Keratinocyte (primary cell): ENCODE measurements around the gene SLC25A36. TPM values are rescaled to one million over a fixed set of nuclear protein-coding genes. Genes with fewer than 3 reads are reported as not detected.
"Not testable (repeated sequence)": the region's sequence is repeated elsewhere in the genome, so short reads cannot be mapped to it uniquely, and the experiment has no call there.

Experiments
- DNase-seq: peaks from one replicate; pipeline ENCODE4 v3.0.0-alpha.2; 2011; ENCODE audit warnings: low read depth, missing footprints, low spot score
- FAIRE-seq: peaks from 2 replicates; lab custom pipeline; 2011; peaks lifted over from hg19 to GRCh38; lab: Jason Lieb, UNC
- H2AFZ ChIP-seq: 2 replicates; pipeline ENCODE4 v1.6.0; 2012; ENCODE audit warnings: low read length, control low read depth, inconsistent platforms; ENCODE audit not compliant: control insufficient read depth
- H3K27ac ChIP-seq: 2 replicates; pipeline ENCODE4 v1.5.1; 2011; ENCODE audit warnings: low read length; ENCODE audit not compliant: control insufficient read depth, insufficient read depth
- H3K27me3 ChIP-seq: 3 replicates; pipeline ENCODE4 v1.6.0; 2011; ENCODE audit warnings: low read length; ENCODE audit not compliant: control insufficient read depth, insufficient read depth; ENCODE audit errors: extremely low read depth
- H3K36me3 ChIP-seq, 2 experiments: 2 replicates in 1 of 2; 3 replicates in 1 of 2; pipeline ENCODE4 v1.5.1; 2011; ENCODE audit warnings: low read length in 2 of 2, mild to moderate bottlenecking in 1 of 2; ENCODE audit not compliant: control insufficient read depth in 2 of 2, insufficient read depth in 2 of 2; ENCODE audit errors: extremely low read depth in 1 of 2
- H3K4me1 ChIP-seq: 3 replicates; pipeline ENCODE4 v1.5.1; 2011; ENCODE audit warnings: low read length; ENCODE audit not compliant: control insufficient read depth, insufficient read depth; ENCODE audit errors: extremely low read depth
- H3K4me2 ChIP-seq: 3 replicates; pipeline ENCODE4 v1.6.0; 2011; ENCODE audit warnings: low read depth, low read length; ENCODE audit not compliant: control insufficient read depth, insufficient read depth; ENCODE audit errors: extremely low read depth
- H3K4me3 ChIP-seq, 3 experiments: fragments of 200-600 bp in 1 of 3; sonication (generic) in 1 of 3; 2 replicates in 2 of 3; 3 replicates in 1 of 3; pipeline ENCODE4 v1.5.1; 2011 to 2016; ENCODE audit warnings: low read length in 3 of 3, mild to moderate bottlenecking in 3 of 3, control low read depth in 2 of 3, inconsistent platforms in 1 of 3, low read depth in 1 of 3, mixed read lengths in 1 of 3, mixed run types in 1 of 3, moderate library complexity in 1 of 3; ENCODE audit not compliant: control insufficient read depth in 2 of 3, insufficient read depth in 2 of 3; ENCODE audit errors: extremely low read depth in 1 of 3
- H3K79me2 ChIP-seq: 2 replicates; pipeline ENCODE4 v1.6.0; 2012; ENCODE audit warnings: low read length; ENCODE audit not compliant: control insufficient read depth, insufficient read depth
- H3K9ac ChIP-seq: 3 replicates; pipeline ENCODE4 v1.6.0; 2011; ENCODE audit warnings: low read length; ENCODE audit not compliant: control insufficient read depth, insufficient read depth; ENCODE audit errors: extremely low read depth
- H3K9me1 ChIP-seq: 3 replicates; pipeline ENCODE4 v1.6.0; 2011; ENCODE audit warnings: low read length; ENCODE audit not compliant: control insufficient read depth, insufficient read depth; ENCODE audit errors: extremely low read depth
- H3K9me3 ChIP-seq: 2 replicates; pipeline ENCODE4 v1.5.1; 2012; ENCODE audit warnings: low read depth, low read length; ENCODE audit not compliant: control insufficient read depth
- H4K20me1 ChIP-seq: 3 replicates; pipeline ENCODE4 v1.6.0; 2011; ENCODE audit warnings: low read length; ENCODE audit not compliant: control insufficient read depth, insufficient read depth; ENCODE audit errors: extremely low read depth
- CTCF ChIP-seq, 3 experiments: IDR thresholded peaks in 1 of 3; conservative IDR thresholded peaks in 1 of 3; optimal IDR thresholded peaks in 1 of 3; 2 replicates in 2 of 3; 3 replicates in 1 of 3; pipeline versions ENCODE3 to v1.5.1; 2011; ENCODE audit warnings: low read length in 3 of 3, mild to moderate bottlenecking in 3 of 3, moderate library complexity in 2 of 3, control low read depth in 1 of 3, inconsistent platforms in 1 of 3; ENCODE audit not compliant: insufficient read depth in 2 of 3; ENCODE audit errors: extremely low read depth in 1 of 3
- EZH2 ChIP-seq: IDR thresholded peaks from one replicate; pipeline ENCODE4 v1.6.1; 2012; ENCODE audit warnings: inconsistent platforms, mild to moderate bottlenecking, low read length, moderate library complexity
- dilution Hi-C: fragments of 300-500 bp; cut with MboI; formaldehyde crosslinking; loops from one replicate; pipeline ENCODE4 v1.7.0; 2020; ENCODE audit warnings: low sequenced_read_pairs; ENCODE audit not compliant: extremely low pct_ligation_motif_present
- polyA plus RNA-seq, 5 experiments: library from polyadenylated mRNA; depleted of rRNA in 3 of 5; stranded (reverse) in 3 of 5; stranded (forward) in 1 of 5; unstranded in 1 of 5; fragments of >200 nt; gene quantifications; 1 replicate in 1 of 5; 2 replicates in 3 of 5; 3 replicates in 1 of 5; pipeline versions ENCODE4 v1.2.1 to v1.2.3, GENCODE V29; 2011 to 2012; ENCODE audit warnings: missing spikeins in 2 of 5, low read depth in 1 of 5, low replicate concordance in 1 of 5

SLC25A36 gene
- polyA plus RNA-seq, 1 donor (not counting 4 experiments of a cell fraction or from before 2014, with no cell fraction given), result 69.2 TPM

- Histone ChIP-seq H3K4me3 (no peak overlapping the region), H3K9ac (no peak overlapping the region), H3K9me1 (no peaks in the 10 kb centered on the region), H3K36me3 (no peaks in the 10 kb centered on the region), H2AFZ (no peak overlapping the region), H4K20me1 (no peaks in the 10 kb centered on the region), H3K27me3 (no peaks in the 10 kb centered on the region), H3K9me3 (no peaks in the 10 kb centered on the region), H3K27ac (no peak overlapping the region), H3K4me1 (peaks cover 4% of the 10 kb centered on the region), H3K79me2 (no peaks in the 10 kb centered on the region), H3K4me2 (no peak overlapping the region)
- DNase-seq, result no peak
- no peak for TF ChIP-seq CTCF (optimal IDR thresholded peaks at IDR 0.05 in 1 of 3, IDR thresholded peaks at IDR 0.05 in 1 of 3, conservative IDR thresholded peaks at IDR 0.05 in 1 of 3; ENCODE audit: extremely low read depth in 1 of 3, insufficient read depth in 2 of 3, low read length in 3 of 3)
- no peak for TF ChIP-seq EZH2
- dilution Hi-C loops, result no loop called here
- no peak for FAIRE-seq
These were observed 8.5 kb upstream of the SLC25A36 start for GRCh38 chr3:140933109-140933508.

- H3K27me3 ChIP-seq, result no peaks in the 10 kb centered on the region
- H2AFZ ChIP-seq, result no peak overlapping the region
- dilution Hi-C loops, result no loop called here
These were observed 8.1 kb upstream of the SLC25A36 start for GRCh38 chr3:140933552-140933951.

GRCh38 chr3:140939305-140939704 lies 2.3 kb upstream of the SLC25A36 start:
- H4K20me1 ChIP-seq, H3K27ac ChIP-seq, H3K9ac ChIP-seq, H3K4me2 ChIP-seq, DNase-seq, H3K4me1 ChIP-seq, H3K27me3 ChIP-seq, H3K36me3 ChIP-seq, H3K9me1 ChIP-seq, dilution Hi-C loops, H2AFZ ChIP-seq, H3K4me3 ChIP-seq, H3K9me3 ChIP-seq, FAIRE-seq: not testable (repeated sequence)
- peaks cover 25% of the 10 kb centered on the region for H3K79me2 ChIP-seq

More at GRCh38 chr3:140933552-140933951, 8.1 kb upstream of the SLC25A36 start:
- H3K9me3 ChIP-seq, result no peaks in the 10 kb centered on the region
- H4K20me1 ChIP-seq, result no peaks in the 10 kb centered on the region
- no peak overlapping the region for H3K9ac ChIP-seq
- H3K36me3 ChIP-seq, result no peaks in the 10 kb centered on the region
- no peak for FAIRE-seq
- no peaks in the 10 kb centered on the region for H3K79me2 ChIP-seq
- DNase-seq, result no peak
- H3K9me1 ChIP-seq, result no peaks in the 10 kb centered on the region
- H3K4me1 ChIP-seq, result peaks cover 4% of the 10 kb centered on the region
- no peak overlapping the region for H3K27ac ChIP-seq
- H3K4me3 ChIP-seq, result no peak overlapping the region
- H3K4me2 ChIP-seq, result no peak overlapping the region
- TF ChIP-seq EZH2, result no peak
- no peak for TF ChIP-seq CTCF (optimal IDR thresholded peaks at IDR 0.05 in 1 of 3, IDR thresholded peaks at IDR 0.05 in 1 of 3, conservative IDR thresholded peaks at IDR 0.05 in 1 of 3; ENCODE audit: extremely low read depth in 1 of 3, insufficient read depth in 2 of 3, low read length in 3 of 3)
